MCF 10A (cell line): Measurements from ENCODE around the gene PKP4. TPM values are rescaled to one million over a fixed set of nuclear protein-coding genes. Genes with fewer than 3 reads are reported as not detected.

Source experiments
- BruUV-seq: library from RNA; stranded (reverse); fragments of 400-500 nt; replicated peaks from 2 replicates; lab custom pipeline; 2021; lab: Mats Ljungman, UMichigan
- CTCF ChIA-PET: fragments of 300-600 bp; sonication (Branson Sonifier 250); formaldehyde crosslinking; extraction: SDS; loops from one replicate; lab custom pipeline; 2021; ENCODE audit warnings: antibody characterized with exemption, inconsistent platforms; lab: Yijun Ruan, JAX
- POLR2A ChIA-PET: fragments of 300-600, 350-650 bp; sonication (Branson Sonifier 250); formaldehyde crosslinking; extraction: SDS; loops from one replicate; lab custom pipeline; 2020; ENCODE audit warnings: antibody characterized with exemption, inconsistent platforms; lab: Yijun Ruan, JAX
- DNase-seq: peaks from one replicate; pipeline ENCODE4 v3.0.0-alpha.2; 2018; ENCODE audit not compliant: unreplicated experiment
- H3K27ac Mint-ChIP-seq: one replicate; pipeline ENCODE4 v1.8.0; 2022; ENCODE audit warnings: mild to moderate bottlenecking, low read depth, mixed read lengths; ENCODE audit not compliant: unreplicated experiment
- H3K27me3 Mint-ChIP-seq: one replicate; pipeline ENCODE4 v1.8.0; 2022; ENCODE audit warnings: mixed read lengths; ENCODE audit not compliant: insufficient read depth, unreplicated experiment
- H3K36me3 Mint-ChIP-seq: one replicate; pipeline ENCODE4 v1.8.0; 2022; ENCODE audit warnings: mild to moderate bottlenecking, moderate library complexity, mixed read lengths; ENCODE audit not compliant: insufficient read depth, unreplicated experiment
- H3K4me1 Mint-ChIP-seq: one replicate; pipeline ENCODE4 v1.8.0; 2022; ENCODE audit warnings: mixed read lengths; ENCODE audit not compliant: insufficient read depth, unreplicated experiment
- H3K4me3 Mint-ChIP-seq: one replicate; pipeline ENCODE4 v1.8.0; 2022; ENCODE audit warnings: mild to moderate bottlenecking, moderate library complexity, mixed read lengths; ENCODE audit not compliant: unreplicated experiment
- H3K9me3 Mint-ChIP-seq: one replicate; pipeline ENCODE4 v1.8.0; 2022; ENCODE audit warnings: mixed read lengths; ENCODE audit not compliant: unreplicated experiment
- intact Hi-C: fragments of 100-400 bp; cut with micrococcal nuclease; formaldehyde crosslinking; loops from 2 replicates; pipeline ENCODE4 v1.14.1; 2022
- total RNA-seq: library from RNA; stranded (reverse); gene quantifications from 2 replicates; pipeline ENCODE4 v1.2.3, GENCODE V29; 2022
- TF ChIP-seq, protein P1 (sequence below): fragments of 200-600 bp; IDR thresholded peaks from one replicate; pipeline ENCODE4 v1.8.0; 2022; ENCODE audit warnings: antibody characterized with exemption, mild to moderate bottlenecking; ENCODE audit not compliant: unreplicated experiment

PKP4 gene
- total RNA-seq, 1 experiment from 2014 or later, result 63.7 TPM

DNA sequence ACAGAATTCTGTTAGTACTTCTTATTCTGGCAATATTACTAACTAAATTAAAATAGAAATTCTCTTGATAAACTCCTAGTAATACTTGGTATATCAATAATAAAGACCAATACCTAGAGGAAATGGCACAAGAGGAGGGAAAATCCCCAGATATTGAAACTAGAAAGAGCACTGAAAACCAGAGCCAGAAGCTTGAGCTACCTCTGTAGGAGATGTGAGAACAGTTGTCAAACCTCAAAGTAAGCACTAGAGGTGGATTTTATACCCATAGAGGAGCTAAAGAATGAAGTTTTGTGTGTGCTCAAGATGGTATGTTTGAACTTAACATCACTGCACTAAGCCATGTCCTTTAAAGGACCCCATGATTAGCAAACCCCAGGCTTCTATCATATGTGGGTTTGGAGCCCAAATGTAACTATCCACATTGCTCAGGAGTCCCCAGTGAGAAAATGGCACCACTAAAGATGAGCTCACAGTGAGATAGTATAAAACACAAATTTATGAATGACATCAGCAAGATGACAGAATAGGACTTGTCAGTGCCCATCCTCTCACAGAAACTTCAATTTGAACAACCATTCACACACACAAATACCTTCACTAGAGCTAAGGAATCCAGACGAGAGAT, 122.1 kb downstream of the PKP4 start:
- Mint-ChIP-seq H3K9me3 (no peaks in the 10 kb centered on the region), H3K36me3 (peaks cover 10% of the 10 kb centered on the region), H3K4me3 (no peak overlapping the region), H3K27me3 (no peaks in the 10 kb centered on the region), H3K27ac (no peak overlapping the region), H3K4me1 (peaks cover 4% of the 10 kb centered on the region)
- TF ChIP-seq, protein P1, sequence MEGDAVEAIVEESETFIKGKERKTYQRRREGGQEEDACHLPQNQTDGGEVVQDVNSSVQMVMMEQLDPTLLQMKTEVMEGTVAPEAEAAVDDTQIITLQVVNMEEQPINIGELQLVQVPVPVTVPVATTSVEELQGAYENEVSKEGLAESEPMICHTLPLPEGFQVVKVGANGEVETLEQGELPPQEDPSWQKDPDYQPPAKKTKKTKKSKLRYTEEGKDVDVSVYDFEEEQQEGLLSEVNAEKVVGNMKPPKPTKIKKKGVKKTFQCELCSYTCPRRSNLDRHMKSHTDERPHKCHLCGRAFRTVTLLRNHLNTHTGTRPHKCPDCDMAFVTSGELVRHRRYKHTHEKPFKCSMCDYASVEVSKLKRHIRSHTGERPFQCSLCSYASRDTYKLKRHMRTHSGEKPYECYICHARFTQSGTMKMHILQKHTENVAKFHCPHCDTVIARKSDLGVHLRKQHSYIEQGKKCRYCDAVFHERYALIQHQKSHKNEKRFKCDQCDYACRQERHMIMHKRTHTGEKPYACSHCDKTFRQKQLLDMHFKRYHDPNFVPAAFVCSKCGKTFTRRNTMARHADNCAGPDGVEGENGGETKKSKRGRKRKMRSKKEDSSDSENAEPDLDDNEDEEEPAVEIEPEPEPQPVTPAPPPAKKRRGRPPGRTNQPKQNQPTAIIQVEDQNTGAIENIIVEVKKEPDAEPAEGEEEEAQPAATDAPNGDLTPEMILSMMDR, result no peak
- POLR2A ChIA-PET, result no interaction called here
- no peak for DNase-seq
- BruUV-seq, result no TSS peak
- CTCF ChIA-PET, result no interaction called here
- intact Hi-C loops, result no loop called here

- H3K4me1 Mint-ChIP-seq, result peaks cover 4% of the 10 kb centered on the region
- CTCF ChIA-PET, result no interaction called here
- TF ChIP-seq, protein P1, result no peak
- no peaks in the 10 kb centered on the region for H3K27me3 Mint-ChIP-seq
- no peaks in the 10 kb centered on the region for H3K9me3 Mint-ChIP-seq
- POLR2A ChIA-PET, result no interaction called here
- DNase-seq, result no peak
- H3K4me3 Mint-ChIP-seq, result no peak overlapping the region
- no peak overlapping the region for H3K27ac Mint-ChIP-seq
- intact Hi-C loops, result no loop called here
- peaks cover 10% of the 10 kb centered on the region for H3K36me3 Mint-ChIP-seq
- no TSS peak for BruUV-seq
Observed at GRCh38 chr2:158579928-158580327, 123.2 kb downstream of the PKP4 start.

DNA sequence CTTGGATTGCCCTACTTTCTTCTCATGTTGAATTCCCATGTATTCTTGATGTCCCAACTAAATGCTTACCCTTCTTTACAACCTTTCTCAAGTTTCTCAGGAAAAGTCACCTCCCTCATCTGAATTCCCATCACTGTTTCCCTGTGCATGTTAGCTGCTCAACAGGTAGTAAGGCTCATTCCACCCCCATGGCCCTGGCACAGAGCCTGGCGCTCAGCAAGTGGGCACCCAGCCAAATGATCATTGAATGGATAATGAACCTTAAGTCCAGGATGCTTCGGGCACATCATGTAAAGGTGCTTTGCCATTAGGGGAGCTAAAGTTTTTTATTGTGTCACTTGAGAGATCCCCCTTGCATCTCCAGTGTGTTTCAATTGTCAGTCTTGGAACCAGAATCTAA, 124.0 kb downstream of the PKP4 start:
- intact Hi-C loops, result no loop called here
- Mint-ChIP-seq H3K4me1 (peaks cover 4% of the 10 kb centered on the region), H3K9me3 (no peaks in the 10 kb centered on the region), H3K27ac (no peak overlapping the region), H3K36me3 (peaks cover 10% of the 10 kb centered on the region), H3K27me3 (no peaks in the 10 kb centered on the region), H3K4me3 (no peak overlapping the region)
- BruUV-seq, result no TSS peak
- DNase-seq, result peak; percentile 20
- TF ChIP-seq, protein P1, result no peak
- CTCF ChIA-PET, result interaction anchor here (0.8 kb wide), 1 partner anchor 1099 kb away, joined by 3 read pairs; no protein-coding TSS in a partner anchor
- POLR2A ChIA-PET, result interaction anchor here (0.6 kb wide), 1 partner anchor 558 kb away, joined by 3 read pairs; no protein-coding TSS in a partner anchor

GRCh38 chr2:158582670-158583069, 125.9 kb downstream of the PKP4 start:
- POLR2A ChIA-PET, result no interaction called here
- Mint-ChIP-seq H3K4me1 (peaks cover 12% of the 10 kb centered on the region), H3K4me3 (no peak overlapping the region), H3K27me3 (no peaks in the 10 kb centered on the region), H3K9me3 (no peaks in the 10 kb centered on the region), H3K36me3 (peaks cover 10% of the 10 kb centered on the region), H3K27ac (no peak overlapping the region)
- no TSS peak for BruUV-seq
- intact Hi-C loops, result no loop called here
- CTCF ChIA-PET, result no interaction called here
- TF ChIP-seq, protein P1, result no peak
- DNase-seq, result no peak
